Stimulated activated CD4-positive, alpha-beta T cell treated with anti-CD3 and anti-CD28 coated beads, Interleukin-1b, Interleukin-23, amount 100 ng/mL, for 4 hours (primary cell): Measurements from ENCODE around the gene THSD4.
A peak's percentile ranks its signal among the peaks of the same experiment; 100 is the strongest.
"Not testable (repeated sequence)": the region's sequence is repeated elsewhere in the genome, so short reads cannot be mapped to it uniquely, and the experiment has no call there.

Experiments
- DNase-seq, 2 donors: peaks; one replicate each; pipeline ENCODE4 v3.0.0-alpha.2; 2020; ENCODE audit warnings: low read depth in 2 of 2

The THSD4 gene

DNA sequence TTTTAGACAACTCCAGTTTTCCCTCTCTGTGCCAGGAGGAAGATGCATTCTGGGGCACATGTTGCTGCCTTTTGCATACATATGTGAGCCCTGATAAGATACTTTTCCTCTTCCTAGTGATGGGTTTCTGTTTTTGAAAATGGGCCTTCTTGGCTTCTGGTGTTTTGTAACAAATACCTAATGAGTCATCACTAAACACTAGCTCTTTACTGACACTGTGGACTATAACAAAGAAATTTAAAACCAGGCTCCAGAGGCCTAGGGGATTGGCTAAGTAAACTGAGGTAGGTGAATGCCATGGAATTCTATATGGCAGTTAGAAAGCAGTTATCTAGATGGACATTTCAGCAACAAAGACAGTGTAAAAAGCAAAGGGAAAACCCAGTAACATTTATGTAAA lies 601.7 kb downstream of the THSD4 start:
- DNase-seq: no peak

DNA sequence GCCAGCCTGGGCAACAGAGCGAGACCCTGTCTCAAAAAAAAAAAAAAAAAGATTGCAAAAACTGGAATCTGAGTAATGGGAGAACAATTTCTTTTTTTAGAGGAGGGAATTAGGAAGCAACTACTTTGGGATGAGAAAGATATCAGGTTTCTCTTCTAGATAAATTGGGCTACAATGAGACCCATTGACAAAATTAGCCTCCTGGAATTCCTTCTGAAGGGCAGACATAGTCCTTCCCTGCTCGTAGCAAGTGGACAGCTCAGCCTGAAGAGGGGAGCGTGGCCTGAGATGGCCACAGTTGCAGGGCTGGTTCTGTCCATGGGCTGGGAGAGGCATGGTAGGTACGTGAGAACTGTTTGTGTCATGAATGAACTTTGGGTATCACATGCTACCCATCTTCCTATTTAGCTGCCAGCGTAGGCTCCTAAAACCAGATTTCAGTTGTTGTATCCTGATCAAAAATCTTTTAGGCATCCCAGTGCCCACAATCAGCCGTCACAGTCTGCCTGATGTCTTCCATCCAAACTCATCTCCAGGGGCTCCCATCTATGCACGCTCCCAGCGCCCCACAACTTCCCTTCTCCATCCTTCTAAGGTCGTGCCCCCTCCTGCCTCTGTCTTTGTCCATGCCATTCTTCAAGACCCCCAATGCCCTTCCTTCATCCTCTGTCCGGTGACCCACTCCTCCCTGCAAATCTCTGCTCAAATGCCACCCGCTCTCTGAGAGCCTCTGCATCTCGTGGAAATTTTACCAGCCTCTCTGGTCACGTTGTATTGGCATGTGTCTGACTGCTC lies 603.0 kb downstream of the THSD4 start:
- DNase-seq: no peak

DNA sequence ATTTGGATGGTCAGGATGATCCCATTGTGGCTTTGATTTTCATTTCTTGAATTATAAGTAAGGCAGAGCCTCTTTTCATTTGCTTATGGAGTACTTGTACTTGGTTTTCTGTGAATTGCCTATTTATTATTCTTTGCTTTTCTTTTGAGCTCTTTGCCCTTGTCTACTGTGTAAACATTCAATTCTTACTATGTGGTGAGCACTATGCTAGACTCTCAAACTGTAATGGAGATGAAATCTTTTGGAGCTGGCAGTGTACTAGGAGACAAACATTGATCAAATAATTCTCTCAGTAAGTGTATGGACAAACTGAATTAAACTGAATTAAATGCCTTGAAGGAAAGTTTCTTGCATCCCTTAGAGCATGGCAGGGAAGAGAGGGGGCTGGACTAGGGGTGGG lies 608.1 kb downstream of the THSD4 start:
- DNase-seq: no peak

DNA sequence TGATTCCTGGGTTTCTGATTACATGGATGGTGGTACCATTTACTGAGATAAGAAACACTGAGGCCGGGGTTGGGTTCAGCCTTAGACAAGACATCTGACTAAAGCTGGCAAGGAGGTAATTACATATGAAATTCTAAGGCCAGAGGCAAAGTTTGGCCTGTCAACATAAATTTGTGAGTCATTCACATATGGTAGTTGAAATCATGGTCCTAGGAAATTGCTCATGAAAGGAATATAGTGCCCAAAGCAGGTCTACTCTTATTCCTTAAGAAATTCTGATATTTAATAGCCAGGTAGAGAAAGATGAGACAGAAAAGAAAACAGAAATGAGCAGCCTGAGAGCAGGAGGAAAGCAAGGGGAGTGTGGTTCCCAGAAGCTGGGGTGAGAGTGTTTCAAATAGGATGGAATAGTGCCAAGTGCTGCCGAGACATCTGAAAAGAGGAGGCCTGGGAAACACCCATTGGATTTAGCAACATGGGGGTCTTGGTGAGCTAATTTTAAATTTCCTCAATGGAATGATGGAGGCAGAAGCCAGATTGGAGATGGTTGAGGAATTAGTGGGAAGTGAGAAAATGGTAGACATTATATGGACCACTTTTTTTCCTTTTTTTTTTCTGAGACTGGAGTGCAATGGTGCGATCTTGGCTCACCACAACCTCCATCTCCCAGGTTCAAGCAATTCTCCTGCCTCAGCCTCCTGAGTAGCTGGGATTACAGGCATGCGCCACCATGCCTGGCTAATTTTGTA lies 610.1 kb downstream of the THSD4 start:
- DNase-seq: not testable (repeated sequence)

DNA sequence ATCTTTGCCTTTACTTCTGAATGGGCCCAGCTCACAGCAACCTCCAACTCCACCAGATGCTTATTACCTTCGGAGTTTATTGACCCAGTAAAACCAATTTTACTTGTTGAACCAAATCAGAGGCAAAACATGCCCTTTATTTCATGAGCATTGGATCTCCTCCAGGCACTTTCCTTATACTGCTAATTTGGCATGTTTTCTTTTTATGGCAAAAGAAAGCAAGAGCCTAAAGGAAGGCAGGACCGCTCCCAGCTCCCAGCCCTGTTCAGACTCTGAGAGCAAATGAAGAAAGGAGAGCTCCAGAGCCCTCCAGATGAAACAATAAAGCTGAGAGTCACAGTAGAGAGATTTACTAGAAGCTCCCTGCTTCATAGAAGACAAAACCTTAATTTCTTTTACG lies 613.6 kb downstream of the THSD4 start:
- no peak for DNase-seq

DNA sequence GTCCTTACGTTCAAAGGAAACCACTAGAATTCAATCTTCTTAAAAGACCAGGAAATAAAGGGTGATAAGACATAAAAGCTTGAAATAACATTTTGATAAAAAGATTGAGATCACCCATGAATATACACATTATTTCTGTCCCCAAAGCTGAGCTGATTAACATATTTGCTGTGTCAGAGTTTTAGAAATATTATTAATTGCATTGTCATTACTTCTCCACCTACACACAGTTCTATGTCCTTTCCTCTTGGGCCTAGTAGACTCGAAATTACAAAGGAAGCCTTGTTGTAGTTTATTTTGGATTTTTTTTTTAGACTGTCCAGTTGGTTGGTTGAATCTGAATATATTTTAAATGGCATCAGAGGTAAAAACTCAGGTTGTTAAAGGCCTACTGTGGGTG lies 614.0 kb downstream of the THSD4 start:
- DNase-seq: no peak

DNA sequence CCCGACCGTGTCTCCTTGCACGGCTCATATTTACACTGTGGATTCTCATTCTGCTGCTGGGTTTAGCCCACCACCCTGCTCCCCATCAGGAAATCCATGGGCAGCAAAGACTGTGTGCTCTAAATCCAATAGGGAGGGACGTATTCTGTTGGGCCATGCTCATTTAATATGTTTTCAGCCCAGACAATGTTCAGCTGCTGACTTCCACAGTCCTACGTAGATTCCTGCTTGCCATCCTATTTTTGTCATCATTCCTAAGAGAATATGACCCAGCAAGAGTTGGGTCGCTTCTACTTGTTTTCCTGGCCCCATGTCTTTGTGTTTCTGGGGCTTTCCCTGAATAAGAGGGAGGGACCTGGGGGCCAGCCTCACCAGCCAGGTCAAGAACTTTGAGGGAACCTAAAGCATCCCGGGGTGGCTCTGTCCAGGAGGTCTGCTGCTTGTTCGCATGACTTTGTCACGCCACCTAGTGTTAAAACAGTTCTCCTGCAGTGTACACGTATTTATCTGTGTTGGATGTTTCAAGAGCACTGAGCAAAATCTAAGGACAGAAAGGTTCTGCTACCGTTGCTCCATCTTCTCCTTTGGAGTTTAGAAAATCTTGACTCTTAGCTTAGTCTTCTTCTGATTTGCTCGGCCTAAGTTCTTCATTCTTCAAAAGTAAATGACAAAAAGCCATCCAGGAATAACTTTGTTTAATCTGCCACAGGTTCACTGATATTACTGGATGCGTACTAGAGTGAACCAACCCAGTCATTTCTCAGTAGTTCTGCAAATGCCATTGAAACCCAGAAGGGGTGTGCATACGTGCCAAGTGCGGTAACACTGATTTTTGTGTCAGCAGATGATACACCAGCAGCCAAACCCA lies 615.2 kb downstream of the THSD4 start:
- no peak for DNase-seq

DNA sequence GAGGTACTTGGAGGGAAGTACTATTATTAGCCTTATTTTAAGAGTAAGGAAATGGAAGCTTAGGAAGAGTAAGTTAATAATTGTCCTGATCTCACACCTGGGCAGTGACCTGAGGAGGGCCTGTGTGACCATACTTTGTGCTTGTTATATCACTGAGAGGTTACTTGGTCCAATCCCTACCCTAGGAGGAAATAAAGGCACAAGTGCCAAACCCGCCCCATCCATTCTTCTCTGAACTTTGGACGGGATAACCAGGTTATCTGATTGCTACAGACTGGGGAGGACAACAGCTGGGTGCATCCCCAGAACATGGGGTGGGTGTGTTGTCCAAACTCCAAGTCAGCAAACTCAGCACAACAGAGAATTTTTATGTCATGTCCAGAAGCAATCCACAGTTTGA lies 617.4 kb downstream of the THSD4 start:
- no peak for DNase-seq

DNA sequence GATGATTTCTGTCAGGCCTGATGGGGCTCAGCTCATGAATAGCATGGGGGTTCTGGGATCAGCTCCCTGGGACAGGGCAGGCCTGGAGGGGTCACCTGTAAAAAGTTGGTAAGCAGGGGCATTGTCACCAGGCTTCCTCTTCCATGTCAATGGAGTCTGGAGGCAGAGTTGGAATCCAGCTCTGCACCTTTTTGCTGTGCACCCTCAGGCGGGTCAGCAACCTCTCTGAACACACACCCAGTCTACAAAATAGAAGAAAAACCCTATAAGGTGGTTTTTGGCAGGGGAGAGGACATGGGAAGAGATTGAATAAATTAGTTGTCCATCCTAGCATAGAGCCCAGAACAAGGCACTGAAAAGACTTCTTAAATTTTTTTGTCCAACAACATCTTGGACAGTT lies 617.9 kb downstream of the THSD4 start:
- DNase-seq: no peak

DNA sequence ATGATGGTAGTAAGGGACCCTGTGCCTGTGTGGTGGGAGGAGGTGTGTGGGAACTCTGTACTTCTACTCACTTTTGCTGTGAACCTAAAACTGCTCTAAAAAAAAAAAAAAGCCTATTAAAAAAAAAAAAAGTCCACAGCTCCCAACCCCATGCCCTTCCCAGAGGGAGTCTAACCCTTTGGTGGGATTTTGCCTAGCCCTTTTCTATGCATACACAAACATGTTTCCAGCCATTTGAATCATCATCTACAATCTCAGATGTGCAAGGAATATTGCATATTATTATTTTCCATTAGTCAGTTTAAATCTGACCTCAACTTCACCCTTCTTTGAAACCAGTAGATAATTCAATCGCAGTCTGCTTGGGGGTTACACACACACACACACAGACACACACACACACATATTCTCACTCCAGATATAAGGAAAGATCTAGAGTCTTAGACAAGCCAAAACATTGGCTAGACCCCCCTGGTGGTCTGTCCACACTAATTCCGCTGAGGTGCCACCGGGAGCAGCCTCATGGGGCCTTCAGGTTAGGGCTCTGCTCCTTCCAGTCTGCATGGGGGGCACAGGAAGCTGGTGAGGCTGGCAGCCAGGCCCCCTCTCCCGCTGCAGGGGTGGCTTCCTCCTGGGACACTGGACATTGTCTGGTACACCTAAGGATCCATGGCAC lies 619.6 kb downstream of the THSD4 start:
- DNase-seq: no peak

DNA sequence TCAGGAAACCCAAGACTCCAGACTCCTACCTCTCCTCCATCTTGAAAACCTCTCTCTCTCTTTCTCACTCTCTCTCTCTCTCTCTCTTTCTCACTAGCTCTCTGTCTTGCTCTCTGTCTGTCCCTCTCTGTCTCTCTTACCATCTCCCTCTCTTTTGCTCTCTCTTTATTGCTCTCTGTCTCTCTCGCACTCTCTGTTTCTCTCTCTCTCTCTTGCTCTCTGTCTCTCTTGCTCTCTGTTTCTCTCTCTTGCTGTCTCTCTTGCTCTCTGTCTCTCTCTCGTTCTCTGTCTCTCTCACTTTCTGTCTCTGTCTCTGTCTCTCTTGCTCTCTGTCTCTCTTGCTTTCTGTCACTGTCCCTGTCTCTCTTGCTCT lies 620.1 kb downstream of the THSD4 start:
- DNase-seq: no peak

DNA sequence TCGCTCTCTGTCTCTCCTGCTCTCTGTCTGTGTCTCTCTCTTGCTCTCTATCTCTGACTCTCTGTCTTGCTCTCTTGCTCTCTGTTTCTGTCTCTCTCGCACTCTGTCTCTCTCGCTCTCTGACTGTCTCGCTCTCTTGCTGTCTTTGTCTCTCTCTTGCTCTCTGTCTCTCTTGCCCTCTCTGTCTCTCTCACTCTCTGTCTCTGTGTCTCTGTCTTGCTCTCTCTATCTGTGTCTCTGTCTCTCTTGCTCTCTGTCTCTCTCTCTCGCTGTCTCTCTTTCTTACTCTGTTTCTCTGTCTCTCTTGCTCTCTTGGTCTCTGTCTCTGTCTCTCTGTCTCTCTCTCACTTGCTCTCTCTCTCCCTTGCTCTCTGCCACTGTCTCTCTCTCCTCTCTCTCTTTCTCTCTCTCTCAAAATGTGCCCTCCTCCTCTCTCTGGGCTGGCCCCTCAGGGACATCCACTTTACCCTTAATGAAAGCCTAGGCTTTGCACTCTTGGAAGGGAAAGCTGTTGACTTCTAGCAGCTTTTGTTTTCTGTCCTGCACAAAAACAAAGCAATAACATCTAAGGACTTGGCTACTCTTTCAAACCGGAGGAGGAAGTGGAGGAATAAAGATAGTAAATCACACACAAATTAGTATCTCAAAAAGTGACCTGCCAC lies 621.1 kb downstream of the THSD4 start:
- no peak for DNase-seq

DNA sequence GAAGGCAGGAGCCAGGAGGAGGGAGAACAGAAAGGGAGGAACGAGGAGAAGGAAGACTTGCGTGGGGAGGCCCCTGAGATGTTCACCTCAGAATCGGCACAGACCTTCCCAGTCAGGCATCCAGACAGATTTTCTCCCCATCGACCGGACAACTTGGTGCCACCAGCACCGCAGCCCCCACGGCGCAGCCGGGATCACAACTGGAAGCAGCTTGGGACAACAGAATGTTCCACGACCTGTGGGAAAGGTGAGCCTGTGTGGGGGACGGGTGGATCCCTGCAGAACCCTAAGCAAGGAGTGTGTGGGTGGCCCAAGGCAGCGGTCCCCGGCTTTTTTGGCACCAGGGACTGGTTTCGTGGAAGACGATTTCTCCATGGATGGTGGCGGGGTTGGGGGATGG lies 622.5 kb downstream of the THSD4 start:
- DNase-seq: no peak

DNA sequence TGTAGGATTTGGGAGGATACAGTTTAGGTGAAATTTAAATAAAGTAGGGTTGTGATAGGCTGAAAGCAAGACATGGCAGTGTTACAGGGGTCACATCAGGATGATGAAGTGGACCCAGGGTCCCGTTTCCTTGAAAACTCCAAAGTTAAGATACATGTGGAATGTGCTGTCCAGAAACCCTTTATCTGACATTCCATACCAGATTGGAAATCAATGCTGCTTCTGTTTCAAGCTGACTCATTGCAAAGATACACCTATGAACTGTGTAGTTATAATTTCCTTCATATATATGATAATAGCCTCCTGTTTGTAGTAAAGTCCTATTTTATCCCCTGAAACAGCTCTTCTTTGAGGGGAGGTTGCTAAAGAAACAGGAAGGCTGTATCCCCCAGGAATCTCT lies 624.1 kb downstream of the THSD4 start:
- no peak for DNase-seq

DNA sequence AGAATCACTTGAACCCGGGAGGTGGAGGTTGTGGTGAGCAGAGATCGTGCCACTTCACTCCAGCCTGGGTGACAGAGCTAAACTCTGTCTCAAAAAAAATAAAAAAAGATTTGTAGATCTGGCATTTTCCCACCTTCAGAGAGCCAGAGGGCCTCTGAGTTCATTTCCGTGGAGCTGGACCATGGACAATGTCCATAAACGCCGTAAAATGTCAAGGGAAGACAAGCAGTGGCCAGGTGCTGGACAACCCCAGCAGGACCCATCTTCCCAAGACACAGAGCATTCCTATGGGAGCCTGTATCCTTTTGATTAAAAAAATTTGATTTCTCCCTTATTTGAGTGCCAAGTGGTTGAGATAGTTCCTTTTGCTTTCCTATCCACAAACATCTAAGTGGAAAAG lies 627.7 kb downstream of the THSD4 start:
- no peak for DNase-seq

DNA sequence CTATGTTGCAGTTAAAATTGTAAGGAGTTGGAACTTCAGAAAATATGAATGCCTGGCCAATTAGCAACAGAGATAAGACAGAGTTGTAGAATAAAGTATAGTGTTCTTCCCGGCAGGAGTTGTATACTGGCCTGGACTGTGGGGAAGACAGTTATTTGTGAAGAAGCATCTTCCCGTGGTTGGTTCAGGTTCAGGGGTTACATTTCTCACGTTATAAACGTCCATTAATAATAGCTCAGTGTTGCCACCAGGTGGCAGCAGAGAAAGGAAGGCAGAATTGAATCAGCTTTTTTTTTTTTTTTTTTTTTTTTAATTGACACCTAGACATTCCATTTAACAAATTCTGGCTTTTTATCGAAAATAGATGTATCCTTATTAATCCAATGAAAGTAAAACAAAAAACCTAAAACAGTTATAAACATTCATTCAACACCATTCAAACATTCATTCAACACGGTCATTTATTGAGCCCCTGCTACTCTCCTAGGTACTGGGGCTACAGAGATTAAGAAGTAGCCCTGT lies 628.7 kb downstream of the THSD4 start:
- DNase-seq: peak; percentile 46 to 51

DNA sequence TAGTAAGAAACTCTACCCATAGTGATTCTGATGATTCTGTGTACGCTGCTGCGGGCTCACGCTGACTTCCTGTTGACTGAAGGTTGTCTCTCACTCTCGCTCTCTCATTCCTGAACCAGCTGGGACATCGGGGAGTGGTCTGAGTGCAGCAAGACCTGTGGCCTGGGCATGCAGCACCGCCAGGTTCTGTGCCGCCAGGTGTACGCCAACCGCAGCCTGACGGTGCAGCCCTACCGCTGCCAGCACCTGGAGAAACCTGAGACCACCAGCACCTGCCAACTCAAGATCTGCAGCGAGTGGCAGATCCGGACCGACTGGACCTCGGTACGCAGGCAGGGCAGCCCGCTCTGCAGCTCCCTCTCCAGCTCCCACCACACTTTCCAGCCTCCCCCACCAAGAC lies 631.4 kb downstream of the THSD4 start:
- no peak for DNase-seq

DNA sequence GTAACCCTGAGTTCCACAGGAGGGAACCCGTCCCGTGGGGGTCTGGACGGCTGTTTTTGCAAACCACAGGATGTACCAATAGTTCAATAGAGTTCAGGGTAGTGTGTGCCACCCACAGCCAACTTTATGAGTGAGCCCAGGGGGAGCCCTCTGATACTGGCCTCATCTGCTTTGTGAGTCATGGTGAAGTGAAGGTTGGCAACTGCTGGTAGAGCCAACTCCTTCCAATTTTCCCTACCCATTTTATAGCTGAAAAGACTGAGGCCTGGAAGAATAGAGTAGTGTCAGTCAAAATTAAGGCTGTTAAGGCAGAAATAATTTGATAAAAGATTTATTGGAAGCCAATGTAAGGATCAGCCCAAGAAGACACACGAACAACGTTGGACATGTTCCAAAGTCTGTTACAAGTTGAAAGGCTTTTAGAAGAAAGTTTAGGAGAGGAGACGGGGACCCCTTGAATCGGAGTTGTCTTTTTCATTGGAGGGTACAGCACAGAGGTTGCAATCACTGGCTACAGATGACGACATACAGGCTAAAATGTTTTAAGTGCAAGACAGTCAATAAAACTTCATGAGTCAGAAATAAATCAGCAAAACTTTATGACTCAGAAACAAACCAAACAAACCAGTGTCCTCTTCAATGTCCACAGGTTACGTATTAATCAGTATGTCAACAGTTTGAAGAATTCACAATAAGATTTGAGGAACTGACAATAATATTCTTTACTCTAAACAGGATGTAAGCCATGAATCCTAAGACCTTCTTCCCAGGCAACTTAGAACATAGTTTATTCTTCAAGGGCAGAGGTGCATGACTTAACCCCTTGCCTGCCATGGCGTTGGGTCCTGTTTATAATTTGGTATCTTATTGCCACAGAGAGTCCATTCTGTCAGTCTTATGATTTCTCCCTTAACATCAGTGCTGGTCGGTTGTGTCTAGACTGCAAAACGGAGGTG lies 632.1 kb downstream of the THSD4 start:
- no peak for DNase-seq

DNA sequence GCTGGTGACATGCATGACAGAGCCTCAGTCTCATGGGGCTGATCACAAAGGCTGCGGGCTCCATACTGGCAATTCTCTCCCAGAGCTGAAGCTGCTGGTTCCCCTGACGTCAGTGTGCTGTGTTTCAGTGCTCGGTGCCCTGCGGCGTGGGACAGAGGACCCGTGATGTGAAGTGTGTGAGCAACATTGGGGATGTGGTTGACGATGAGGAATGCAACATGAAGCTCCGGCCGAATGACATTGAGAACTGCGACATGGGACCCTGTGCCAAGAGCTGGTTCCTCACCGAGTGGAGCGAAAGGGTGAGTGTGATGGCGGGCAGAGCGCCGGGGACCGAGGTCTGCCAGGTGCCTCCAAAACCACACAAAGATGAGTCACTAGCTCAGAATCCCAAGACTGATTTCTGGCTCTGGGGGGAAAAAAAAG lies 633.0 kb downstream of the THSD4 start:
- DNase-seq: no peak

DNA sequence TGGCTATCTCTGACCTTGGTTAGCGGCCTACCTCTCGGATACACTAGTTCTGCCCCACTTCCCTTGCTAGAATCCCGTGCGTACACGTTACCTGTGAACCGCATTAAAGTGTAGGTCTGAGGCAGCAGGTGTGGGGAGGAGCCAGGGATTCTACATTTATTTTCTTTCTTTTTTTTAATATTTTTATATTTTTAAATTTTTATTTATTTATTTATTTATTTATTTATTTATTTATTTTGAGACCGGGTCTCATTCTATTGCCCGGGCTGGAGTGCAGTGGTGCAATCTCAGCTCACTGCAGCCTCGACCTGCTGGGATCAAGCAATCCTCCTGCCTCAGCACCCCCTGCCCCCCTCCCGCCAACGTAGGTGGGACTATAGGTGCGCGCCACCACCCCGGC lies 634.2 kb downstream of the THSD4 start:
- DNase-seq: no peak
